ENCODE data around the gene HDAC11.

- TF ChIP-seq CTCF (IDR thresholded peaks at IDR 0.05) (no peak), TP53 (CRISPR knock-in tag; IDR thresholded peaks at IDR 0.05) (no peak), FOXK1 (CRISPR knock-in tag; IDR thresholded peaks at IDR 0.05) (no peak), PREB (CRISPR knock-in tag; IDR thresholded peaks at IDR 0.05; ENCODE audit: borderline replicate concordance) (no peak), ETV6 (CRISPR knock-in tag; IDR thresholded peaks at IDR 0.05) (no peak), SMAD4 (CRISPR knock-in tag; IDR thresholded peaks at IDR 0.05) (no peak), NFYB (CRISPR knock-in tag; conservative IDR thresholded peaks at IDR 0.05; ENCODE audit: low read depth) (no peak), SP1 (CRISPR knock-in tag; conservative IDR thresholded peaks at IDR 0.05) (no peak), PRRX2 (CRISPR knock-in tag; IDR thresholded peaks at IDR 0.05) (no peak), ELF4 (CRISPR knock-in tag; IDR thresholded peaks at IDR 0.05; ENCODE audit: low read depth) (no peak)
Observed at GRCh38 chr3:13521309-13521708, 41.2 kb downstream of the HDAC11 start.
